Loucy (cell line): ENCODE results near the gene TXLNB.

Experiments
- H2AFZ ChIP-seq: fragments of 200-600 bp; sonication (generic); 2 replicates; pipeline ENCODE4 v1.6.0; 2016; ENCODE audit warnings: antibody characterized with exemption, mild to moderate bottlenecking, low read length, moderate library complexity
- H3F3A ChIP-seq: fragments of 200-600 bp; 2 replicates; pipeline ENCODE4 v1.6.0; 2016; ENCODE audit warnings: antibody characterized with exemption, low read depth, mild to moderate bottlenecking
- H3K27me3 ChIP-seq: fragments of 200-600 bp; sonication (generic); 2 replicates; pipeline ENCODE4 v1.6.1; 2014; ENCODE audit warnings: low read length, mild to moderate bottlenecking; ENCODE audit not compliant: insufficient read depth, poor library complexity, severe bottlenecking
- H3K36me3 ChIP-seq: fragments of 200-600 bp; sonication (generic); 2 replicates; pipeline ENCODE4 v1.6.1; 2016; ENCODE audit warnings: low read length; ENCODE audit not compliant: insufficient read depth
- H3K4me1 ChIP-seq: fragments of 200-600 bp; sonication (generic); 2 replicates; pipeline ENCODE4 v1.5.1; 2014; ENCODE audit warnings: low read length, mild to moderate bottlenecking; ENCODE audit not compliant: insufficient read depth, poor library complexity, severe bottlenecking
- H3K4me2 ChIP-seq: fragments of 200-600 bp; sonication (generic); 2 replicates; pipeline ENCODE4 v1.6.0; 2014; ENCODE audit warnings: antibody characterized with exemption, low read length, low read depth, mild to moderate bottlenecking; ENCODE audit not compliant: poor library complexity, severe bottlenecking
- H3K4me3 ChIP-seq: fragments of 200-600 bp; sonication (generic); 2 replicates; pipeline ENCODE4 v1.5.1; 2014; ENCODE audit warnings: low read length, mild to moderate bottlenecking, mixed read lengths; ENCODE audit not compliant: poor library complexity, severe bottlenecking
- H3K79me2 ChIP-seq: fragments of 200-600 bp; sonication (generic); 2 replicates; pipeline ENCODE4 v1.6.1; 2014; ENCODE audit warnings: low read length; ENCODE audit not compliant: insufficient read depth
- H3K9ac ChIP-seq: fragments of 200-600 bp; sonication (generic); 2 replicates; pipeline ENCODE4 v1.6.0; 2014; ENCODE audit warnings: mild to moderate bottlenecking, low read depth, low read length, moderate library complexity; ENCODE audit not compliant: poor library complexity, severe bottlenecking
- H3K9me2 ChIP-seq: fragments of 200-600 bp; sonication (generic); replicated peaks from 2 replicates; pipeline ENCODE4 v1.6.1; 2016; ENCODE audit warnings: low read depth, low read length, mixed read lengths
- H3K9me3 ChIP-seq: fragments of 200-600 bp; sonication (generic); 2 replicates; pipeline ENCODE4 v1.6.1; 2014; ENCODE audit warnings: mild to moderate bottlenecking, antibody characterized with exemption, low read length, low read depth; ENCODE audit not compliant: insufficient read depth
- H4K20me1 ChIP-seq: fragments of 200-600 bp; sonication (generic); 2 replicates; pipeline ENCODE4 v1.6.0; 2014; ENCODE audit warnings: antibody characterized with exemption, low read length, mild to moderate bottlenecking; ENCODE audit not compliant: insufficient read depth, poor library complexity, severe bottlenecking
- CTCF ChIP-seq: fragments of 200-600 bp; sonication (generic); conservative IDR thresholded peaks from 2 replicates; pipeline ENCODE4 v1.5.1; 2014; ENCODE audit warnings: mild to moderate bottlenecking, antibody characterized with exemption, low read length
- EZH2phosphoT487 ChIP-seq: fragments of 200-600 bp; IDR thresholded peaks from 2 replicates; pipeline ENCODE4 v1.6.1; 2018; ENCODE audit warnings: antibody characterized with exemption, mild to moderate bottlenecking, moderate library complexity, borderline replicate concordance

TXLNB gene

GRCh38 chr6:139247618-139248017 lies 44.2 kb downstream of the TXLNB start:
- no peak overlapping the region for H2AFZ ChIP-seq
- no peaks in the 10 kb centered on the region for H3K27me3 ChIP-seq
- no peaks in the 10 kb centered on the region for H3F3A ChIP-seq
- TF ChIP-seq CTCF (no peak), EZH2phosphoT487 (no peak)
- H4K20me1 ChIP-seq, result no peaks in the 10 kb centered on the region
- no peaks in the 10 kb centered on the region for H3K36me3 ChIP-seq
- peaks cover 9% of the 10 kb centered on the region for H3K4me1 ChIP-seq
- H3K4me2 ChIP-seq, result no peak overlapping the region
- no peaks in the 10 kb centered on the region for H3K9me2 ChIP-seq
- H3K4me3 ChIP-seq, result no peak overlapping the region
- H3K9ac ChIP-seq, result no peak overlapping the region
- H3K79me2 ChIP-seq, result no peaks in the 10 kb centered on the region
- no peaks in the 10 kb centered on the region for H3K9me3 ChIP-seq

GRCh38 chr6:139243536-139243935 lies 48.3 kb downstream of the TXLNB start:
- no peak overlapping the region for H3K4me3 ChIP-seq
- no peaks in the 10 kb centered on the region for H3K36me3 ChIP-seq
- no peaks in the 10 kb centered on the region for H3F3A ChIP-seq
- H4K20me1 ChIP-seq, result no peaks in the 10 kb centered on the region
- TF ChIP-seq CTCF (no peak), EZH2phosphoT487 (no peak)
- no peaks in the 10 kb centered on the region for H3K27me3 ChIP-seq
- no peaks in the 10 kb centered on the region for H3K9me3 ChIP-seq
- no peak overlapping the region for H3K4me2 ChIP-seq
- no peaks in the 10 kb centered on the region for H3K79me2 ChIP-seq
- no peaks in the 10 kb centered on the region for H3K9me2 ChIP-seq
- H2AFZ ChIP-seq, result no peak overlapping the region
- peaks cover 9% of the 10 kb centered on the region for H3K4me1 ChIP-seq
- H3K9ac ChIP-seq, result no peak overlapping the region

GRCh38 chr6:139242457-139243240 lies 49.1 kb downstream of the TXLNB start:
- no peaks in the 10 kb centered on the region for H3K27me3 ChIP-seq
- no peaks in the 10 kb centered on the region for H3K36me3 ChIP-seq
- no peaks in the 10 kb centered on the region for H4K20me1 ChIP-seq
- H3K4me1 ChIP-seq, result peaks cover 9% of the 10 kb centered on the region
- H3K9me2 ChIP-seq, result no peaks in the 10 kb centered on the region
- H3K4me3 ChIP-seq, result no peak overlapping the region
- H3K9me3 ChIP-seq, result no peaks in the 10 kb centered on the region
- H3K79me2 ChIP-seq, result no peaks in the 10 kb centered on the region
- no peak overlapping the region for H3K4me2 ChIP-seq
- H2AFZ ChIP-seq, result no peak overlapping the region
- no peak overlapping the region for H3K9ac ChIP-seq
- TF ChIP-seq CTCF, result no peak
- TF ChIP-seq EZH2phosphoT487, result no peak
- no peaks in the 10 kb centered on the region for H3F3A ChIP-seq
